ENCODE results near the gene PCK2. TPM values are rescaled to one million over a fixed set of nuclear protein-coding genes. Genes with fewer than 3 reads are reported as not detected.

Gene PCK2
- total RNA-seq, 1 experiment from 2014 or later: 43.6 TPM

- DNase-seq: no peak
- CTCF ChIA-PET: interaction anchor here (0.6 kb wide), 1 partner anchor 8 kb away, joined by 3 read pairs; no protein-coding TSS in a partner anchor
- no peak overlapping the region for H3K4me3 Mint-ChIP-seq (ENCODE audit: low read depth, unreplicated experiment)
- H3K9me3 Mint-ChIP-seq (ENCODE audit: low read depth, unreplicated experiment): no peaks in the 10 kb centered on the region
- H3K27me3 Mint-ChIP-seq (ENCODE audit: unreplicated experiment): peaks cover 34% of the 10 kb centered on the region
- H3K4me1 Mint-ChIP-seq (ENCODE audit: low read depth, unreplicated experiment): peaks cover 8% of the 10 kb centered on the region
- BruUV-seq (replicated peaks): no TSS peak
- intact Hi-C loops (cut with micrococcal nuclease; ENCODE audit: unreplicated experiment): no loop called here
- TF ChIP-seq CTCF (IDR thresholded peaks at IDR 0.05; ENCODE audit: unreplicated experiment): no peak
- no peak overlapping the region for H3K27ac Mint-ChIP-seq (ENCODE audit: unreplicated experiment)
- H3K36me3 Mint-ChIP-seq (ENCODE audit: insufficient read depth, unreplicated experiment): peaks cover 9% of the 10 kb centered on the region
These were observed 16.0 kb upstream of the PCK2 start for GRCh38 chr14:24078146-24078545.

- no peak for DNase-seq
- no TSS peak for BruUV-seq (replicated peaks)
- intact Hi-C loops (cut with micrococcal nuclease; ENCODE audit: unreplicated experiment): no loop called here
- no peak overlapping the region for H3K4me3 Mint-ChIP-seq (ENCODE audit: low read depth, unreplicated experiment)
- CTCF ChIA-PET: interaction anchor here (0.7 to 2.8 kb wide), 3 partner anchors 11 to 56 kb away, joined by 3 to 10 read pairs (median 3); partner anchors contain the start of gene PSME1
- H3K36me3 Mint-ChIP-seq (ENCODE audit: insufficient read depth, unreplicated experiment): peaks cover 9% of the 10 kb centered on the region
- TF ChIP-seq CTCF (IDR thresholded peaks at IDR 0.05; ENCODE audit: unreplicated experiment): no peak
- peaks cover 8% of the 10 kb centered on the region for H3K4me1 Mint-ChIP-seq (ENCODE audit: low read depth, unreplicated experiment)
- peaks cover 20% of the 10 kb centered on the region for H3K27me3 Mint-ChIP-seq (ENCODE audit: unreplicated experiment)
- H3K9me3 Mint-ChIP-seq (ENCODE audit: low read depth, unreplicated experiment): no peaks in the 10 kb centered on the region
- no peak overlapping the region for H3K27ac Mint-ChIP-seq (ENCODE audit: unreplicated experiment)
These were observed 14.5 kb upstream of the PCK2 start for GRCh38 chr14:24079491-24080141.

GRCh38 chr14:24080142-24080530 lies 14.0 kb upstream of the PCK2 start:
- H3K27ac Mint-ChIP-seq (ENCODE audit: unreplicated experiment): no peak overlapping the region
- peaks cover 15% of the 10 kb centered on the region for H3K27me3 Mint-ChIP-seq (ENCODE audit: unreplicated experiment)
- intact Hi-C loops (cut with micrococcal nuclease; ENCODE audit: unreplicated experiment): no loop called here
- DNase-seq: no peak
- no peak for TF ChIP-seq CTCF (IDR thresholded peaks at IDR 0.05; ENCODE audit: unreplicated experiment)
- peaks cover 9% of the 10 kb centered on the region for H3K36me3 Mint-ChIP-seq (ENCODE audit: insufficient read depth, unreplicated experiment)
- H3K4me1 Mint-ChIP-seq (ENCODE audit: low read depth, unreplicated experiment): peaks cover 8% of the 10 kb centered on the region
- CTCF ChIA-PET: interaction anchor here (0.7 to 2.8 kb wide), 4 partner anchors 10 to 56 kb away, joined by 3 to 10 read pairs (median 5); partner anchors contain the start of genes PCK2 and PSME1
- no peaks in the 10 kb centered on the region for H3K9me3 Mint-ChIP-seq (ENCODE audit: low read depth, unreplicated experiment)
- no TSS peak for BruUV-seq (replicated peaks)
- peak overlapping the region; percentile 72 for H3K4me3 Mint-ChIP-seq (ENCODE audit: low read depth, unreplicated experiment)

GRCh38 chr14:24080888-24081738 lies 13.0 kb upstream of the PCK2 start:
- Mint-ChIP-seq H3K4me3 (ENCODE audit: low read depth, unreplicated experiment) (peak overlapping the region; percentile 72), H3K36me3 (ENCODE audit: insufficient read depth, unreplicated experiment) (peaks cover 9% of the 10 kb centered on the region), H3K27ac (ENCODE audit: unreplicated experiment) (no peak overlapping the region), H3K4me1 (ENCODE audit: low read depth, unreplicated experiment) (peaks cover 8% of the 10 kb centered on the region), H3K9me3 (ENCODE audit: low read depth, unreplicated experiment) (no peaks in the 10 kb centered on the region), H3K27me3 (ENCODE audit: unreplicated experiment) (peaks cover 12% of the 10 kb centered on the region)
- peak; percentile 72 for DNase-seq
- intact Hi-C loops (cut with micrococcal nuclease; ENCODE audit: unreplicated experiment): no loop called here
- CTCF ChIA-PET: interaction anchor here (0.7 to 2.8 kb wide), 4 partner anchors 9 to 96 kb away, joined by 3 to 10 read pairs (median 5); partner anchors contain the start of gene PCK2
- no TSS peak for BruUV-seq (replicated peaks)
- TF ChIP-seq CTCF (IDR thresholded peaks at IDR 0.05; ENCODE audit: unreplicated experiment): no peak

Measured in Calu3 (cell line).